H1 (cell line): ENCODE results near the gene POU2F2. TPM values are rescaled to one million over a fixed set of nuclear protein-coding genes. Genes with fewer than 3 reads are reported as not detected.

Experiments used
- CHD7 ChIP-seq: fragments of 300-600 bp; sonication (generic); IDR thresholded peaks from 2 replicates; pipeline ENCODE4 v1.7.1; 2012; ENCODE audit warnings: low read length, moderate library complexity, mild to moderate bottlenecking, inconsistent platforms; ENCODE audit not compliant: insufficient replicate concordance
- polyA plus RNA-seq, 7 experiments: library from polyadenylated mRNA; depleted of rRNA in 3 of 7; stranded (reverse) in 5 of 7; unstranded in 2 of 7; fragments of >200 nt in 5 of 7; fragments of 200-250 nt in 2 of 7; gene quantifications; 1 replicate in 5 of 7; 2 replicates in 1 of 7; 4 replicates in 1 of 7; pipeline versions ENCODE4 v1.2.1 to v1.2.3, GENCODE V29; 2011 to 2013; ENCODE audit warnings: missing spikeins in 2 of 7, mixed read lengths in 2 of 7
- total RNA-seq: library from RNA; stranded (reverse); fragmentation: NEBNext Ultra II Directional; extraction: Animal tissue kit (Norgen Biotek cat#: 25700); gene quantifications from 2 replicates; pipeline ENCODE4 v1.2.1, GENCODE V29; 2021

Gene POU2F2
- total and polyA plus RNA-seq, 2 of the 8 experiments (the other 6 are each of a cell fraction or from before 2014, with no cell fraction given), result 5.0 to 6.1 TPM

DNA sequence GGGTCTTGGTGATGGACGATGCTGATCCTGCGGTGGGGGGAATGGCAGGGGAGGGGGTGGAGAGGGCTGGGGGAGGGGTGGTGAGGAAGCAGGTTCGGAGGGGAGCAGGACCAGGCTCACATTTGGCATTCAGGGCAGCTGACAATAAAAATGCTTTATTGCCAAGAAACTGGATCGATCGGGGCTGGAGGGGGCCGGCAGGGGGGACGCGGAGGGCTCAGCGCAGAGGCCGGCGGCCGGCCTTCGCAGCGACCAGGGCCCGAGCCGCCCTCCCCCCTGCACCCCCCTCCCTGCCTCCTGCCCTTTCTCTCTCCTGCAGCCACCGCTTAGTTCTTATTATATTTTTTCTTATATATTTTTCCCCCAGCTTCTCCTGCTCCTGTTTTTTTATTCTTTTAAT lies 18.1 kb upstream of the POU2F2 start (continued):
- no peak for TF ChIP-seq CHD7
